CD14-positive monocyte (primary cell): ENCODE measurements around the gene ABCB4. TPM values are rescaled to one million over a fixed set of nuclear protein-coding genes. Genes with fewer than 3 reads are reported as not detected.

Experiments
- DNase-seq, 3 donors: peaks; one replicate each; pipeline ENCODE4 v3.0.0-alpha.2; 2011 to 2022
- H2AFZ ChIP-seq: 2 replicates; pipeline ENCODE4 v1.6.0; 2012; ENCODE audit warnings: mild to moderate bottlenecking, low read depth, low read length, inconsistent platforms; ENCODE audit not compliant: insufficient read depth, poor library complexity, severe bottlenecking
- H3K27ac ChIP-seq, 2 donors: 1 replicate in 1 of 2; 2 replicates in 1 of 2; pipeline ENCODE4 v1.5.1; 2012 to 2013; ENCODE audit warnings: low read length in 2 of 2, control low read depth in 1 of 2, inconsistent platforms in 1 of 2, low read depth in 1 of 2, mild to moderate bottlenecking in 1 of 2
- H3K27me3 ChIP-seq, 2 donors: one replicate each; pipeline versions ENCODE4 v1.6.0 to v1.6.1; 2011 to 2013; ENCODE audit warnings: low read length in 2 of 2; ENCODE audit not compliant: control insufficient read depth in 2 of 2, insufficient read depth in 2 of 2
- H3K36me3 ChIP-seq, 2 donors: replicated peaks in 1 of 2; 1 replicate in 1 of 2; 2 replicates in 1 of 2; pipeline versions ENCODE4 v1.5.1 to v1.6.1; 2012 to 2013; ENCODE audit warnings: low read length in 2 of 2, control low read depth in 1 of 2, inconsistent platforms in 1 of 2, mild to moderate bottlenecking in 1 of 2; ENCODE audit not compliant: insufficient read depth in 2 of 2, control insufficient read depth in 1 of 2
- H3K4me1 ChIP-seq, 2 donors: 1 replicate in 1 of 2; 2 replicates in 1 of 2; pipeline versions ENCODE4 v1.5.1 to v1.6.1; 2012 to 2013; ENCODE audit warnings: low read length in 2 of 2, control low read depth in 1 of 2, inconsistent platforms in 1 of 2, mild to moderate bottlenecking in 1 of 2, moderate library complexity in 1 of 2; ENCODE audit not compliant: insufficient read depth in 2 of 2, control insufficient read depth in 1 of 2
- H3K4me2 ChIP-seq: replicated peaks from 2 replicates; pipeline ENCODE3; 2012; ENCODE audit warnings: low read length, moderate library complexity, mild to moderate bottlenecking; ENCODE audit not compliant: poor library complexity, severe bottlenecking; ENCODE audit errors: extremely low read depth
- H3K4me3 ChIP-seq, 3 experiments: fragments of 200-600 bp in 1 of 3; sonication (generic) in 1 of 3; replicated peaks in 1 of 3; 1 replicate in 2 of 3; 2 replicates in 1 of 3; pipeline ENCODE4 v1.5.1; 2011 to 2013; ENCODE audit warnings: low read length in 3 of 3, mild to moderate bottlenecking in 3 of 3, control low read depth in 2 of 3, low read depth in 2 of 3, inconsistent platforms in 1 of 3, moderate library complexity in 1 of 3
- H3K79me2 ChIP-seq: 2 replicates; pipeline ENCODE4 v1.6.0; 2012; ENCODE audit warnings: mild to moderate bottlenecking, control low read depth, inconsistent platforms, low read length, moderate library complexity; ENCODE audit not compliant: insufficient read depth
- H3K9ac ChIP-seq: 2 replicates; pipeline ENCODE4 v1.6.0; 2017; ENCODE audit warnings: low read length, mild to moderate bottlenecking; ENCODE audit not compliant: insufficient read depth, poor library complexity, severe bottlenecking
- H3K9me3 ChIP-seq, 2 donors: replicated peaks in 1 of 2; 1 replicate in 1 of 2; 2 replicates in 1 of 2; pipeline versions ENCODE4 v1.5.1 to v1.6.1; 2012 to 2013; ENCODE audit warnings: low read length in 2 of 2, control low read depth in 1 of 2; ENCODE audit not compliant: control insufficient read depth in 1 of 2, insufficient read depth in 1 of 2
- H4K20me1 ChIP-seq: 2 replicates; pipeline ENCODE4 v1.6.0; 2012; ENCODE audit warnings: mild to moderate bottlenecking, low read length, control low read depth, moderate library complexity; ENCODE audit not compliant: insufficient read depth
- H3K27ac Mint-ChIP-seq, 7 donors: one replicate each; pipeline ENCODE4 v1.8.0; 2020; ENCODE audit warnings: mild to moderate bottlenecking in 7 of 7, mixed read lengths in 7 of 7, moderate library complexity in 6 of 7, inconsistent platforms in 2 of 7
- H3K27me3 Mint-ChIP-seq, 3 donors: one replicate each; pipeline ENCODE4 v1.8.0; 2021 to 2022; ENCODE audit warnings: low read depth in 3 of 3, mild to moderate bottlenecking in 3 of 3, mixed read lengths in 3 of 3, moderate library complexity in 3 of 3, inconsistent platforms in 1 of 3
- H3K36me3 Mint-ChIP-seq, 2 donors: one replicate each; pipeline ENCODE4 v1.8.0; 2020; ENCODE audit warnings: mixed read lengths in 2 of 2, inconsistent platforms in 1 of 2, mild to moderate bottlenecking in 1 of 2
- H3K4me1 Mint-ChIP-seq: one replicate; pipeline ENCODE4 v1.8.0; 2020; ENCODE audit warnings: mild to moderate bottlenecking, mixed read lengths
- H3K4me3 Mint-ChIP-seq, 2 donors: one replicate each; pipeline ENCODE4 v1.8.0; 2020; ENCODE audit warnings: mild to moderate bottlenecking in 2 of 2, mixed read lengths in 2 of 2, moderate library complexity in 1 of 2
- H3K9me3 Mint-ChIP-seq, 7 donors: one replicate each; pipeline ENCODE4 v1.8.0; 2020 to 2022; ENCODE audit warnings: mixed read lengths in 7 of 7, mild to moderate bottlenecking in 6 of 7, moderate library complexity in 6 of 7, inconsistent platforms in 2 of 7
- WGBS: methylation state at CpG from one replicate; pipeline ENCODE4 v1.1.5; 2013; ENCODE audit warnings: missing lambda C conversion rate; ENCODE audit not compliant: insufficient coverage; 5-methylcytosine and 5-hydroxymethylcytosine counted together
- intact Hi-C, 2 donors: fragments of 100-400 bp; cut with micrococcal nuclease; formaldehyde crosslinking; loops; one replicate each; pipeline versions ENCODE4 v1.15.0 to v1.15.1; 2023
- polyA plus RNA-seq, 3 donors: library from polyadenylated mRNA; depleted of rRNA in 1 of 3; unstranded in 2 of 3; stranded (reverse) in 1 of 3; fragments of 300-500 nt in 2 of 3; fragments of >200 nt in 1 of 3; fragmentation: Illumina TruSeq in 2 of 3; gene quantifications; 1 replicate in 2 of 3; 2 replicates in 1 of 3; pipeline ENCODE4 v1.2.3, GENCODE V29; 2012 to 2021
- TF ChIP-seq, protein P1 (sequence below): fragments of 200-600 bp; IDR thresholded peaks from one replicate; pipeline ENCODE4 v1.8.0; 2022; ENCODE audit warnings: antibody characterized with exemption, mild to moderate bottlenecking

Gene ABCB4
- polyA plus RNA-seq, 3 donors, result 0.09 TPM; not detected in 2

DNA sequence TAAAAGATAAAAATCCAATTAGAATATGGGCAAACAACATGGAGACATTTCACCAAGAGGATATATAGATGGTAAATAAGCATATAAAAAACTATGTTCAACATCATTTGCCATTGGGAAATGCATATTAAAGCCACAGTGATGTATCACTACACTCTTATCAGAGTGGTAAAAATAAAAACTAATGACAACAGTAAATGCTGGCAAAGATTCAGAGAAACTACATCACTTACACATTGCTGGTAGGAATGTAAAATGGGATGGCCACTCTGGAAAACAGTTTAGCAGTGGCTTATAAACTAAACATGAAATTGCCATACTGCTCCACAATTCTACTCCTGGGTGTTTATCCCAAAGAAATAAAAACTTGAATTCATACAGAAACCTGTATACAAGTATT, 70.8 kb downstream of the ABCB4 start:
- H4K20me1 ChIP-seq, result no peaks in the 10 kb centered on the region
- no peak overlapping the region for H3K4me3 ChIP-seq
- Mint-ChIP-seq H3K9me3 (peaks cover 0 to 4% (median 0%) of the 10 kb centered on the region in 7 donors), H3K27me3 (no peaks in the 10 kb centered on the region), H3K36me3 (no peaks in the 10 kb centered on the region), H3K4me1 (no peaks in the 10 kb centered on the region), H3K4me3 (no peak overlapping the region), H3K27ac (no peak overlapping the region)
- no peak overlapping the region for H3K27ac ChIP-seq
- H3K9ac ChIP-seq, result no peak overlapping the region
- no peak overlapping the region for H2AFZ ChIP-seq
- no peaks in the 10 kb centered on the region for H3K27me3 ChIP-seq
- TF ChIP-seq, protein P1, sequence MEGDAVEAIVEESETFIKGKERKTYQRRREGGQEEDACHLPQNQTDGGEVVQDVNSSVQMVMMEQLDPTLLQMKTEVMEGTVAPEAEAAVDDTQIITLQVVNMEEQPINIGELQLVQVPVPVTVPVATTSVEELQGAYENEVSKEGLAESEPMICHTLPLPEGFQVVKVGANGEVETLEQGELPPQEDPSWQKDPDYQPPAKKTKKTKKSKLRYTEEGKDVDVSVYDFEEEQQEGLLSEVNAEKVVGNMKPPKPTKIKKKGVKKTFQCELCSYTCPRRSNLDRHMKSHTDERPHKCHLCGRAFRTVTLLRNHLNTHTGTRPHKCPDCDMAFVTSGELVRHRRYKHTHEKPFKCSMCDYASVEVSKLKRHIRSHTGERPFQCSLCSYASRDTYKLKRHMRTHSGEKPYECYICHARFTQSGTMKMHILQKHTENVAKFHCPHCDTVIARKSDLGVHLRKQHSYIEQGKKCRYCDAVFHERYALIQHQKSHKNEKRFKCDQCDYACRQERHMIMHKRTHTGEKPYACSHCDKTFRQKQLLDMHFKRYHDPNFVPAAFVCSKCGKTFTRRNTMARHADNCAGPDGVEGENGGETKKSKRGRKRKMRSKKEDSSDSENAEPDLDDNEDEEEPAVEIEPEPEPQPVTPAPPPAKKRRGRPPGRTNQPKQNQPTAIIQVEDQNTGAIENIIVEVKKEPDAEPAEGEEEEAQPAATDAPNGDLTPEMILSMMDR, result no peak
- no peaks in the 10 kb centered on the region for H3K36me3 ChIP-seq
- no peaks in the 10 kb centered on the region for H3K9me3 ChIP-seq
- no peaks in the 10 kb centered on the region for H3K4me1 ChIP-seq
- intact Hi-C loops, result no loop called here
- H3K4me2 ChIP-seq, result no peak overlapping the region
- H3K79me2 ChIP-seq, result no peaks in the 10 kb centered on the region
- no peak for DNase-seq

DNA sequence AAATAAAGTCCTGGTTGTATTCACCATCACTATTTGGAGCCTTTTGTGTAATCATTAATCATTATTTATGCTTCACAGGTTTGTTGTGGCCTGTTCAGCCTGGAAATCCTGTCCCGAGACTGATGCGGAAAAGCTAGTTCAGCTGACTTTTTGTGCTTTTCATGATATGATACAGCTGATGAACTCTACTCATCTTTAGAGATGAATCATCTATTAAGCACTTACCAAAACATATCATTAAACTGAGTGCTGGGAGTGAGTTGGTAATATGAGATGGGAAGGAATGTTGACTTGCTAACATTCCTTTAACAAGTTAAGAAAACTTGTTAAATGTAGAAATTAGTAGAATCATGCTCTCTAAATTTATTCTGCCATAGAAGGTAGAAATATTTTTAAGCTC, 77.0 kb downstream of the ABCB4 start:
- H3K27me3 ChIP-seq, result no peaks in the 10 kb centered on the region
- no peak for DNase-seq
- H2AFZ ChIP-seq, result no peak overlapping the region
- H3K4me3 ChIP-seq, result no peak overlapping the region
- no peaks in the 10 kb centered on the region for H3K79me2 ChIP-seq
- no peaks in the 10 kb centered on the region for H4K20me1 ChIP-seq
- intact Hi-C loops, result no loop called here
- no peak overlapping the region for H3K4me2 ChIP-seq
- TF ChIP-seq, protein P1, result no peak
- no peak overlapping the region for H3K27ac ChIP-seq
- Mint-ChIP-seq H3K27ac (no peak overlapping the region), H3K4me1 (no peaks in the 10 kb centered on the region), H3K27me3 (no peaks in the 10 kb centered on the region), H3K9me3 (peaks cover 0 to 3% (median 0%) of the 10 kb centered on the region in 7 donors), H3K4me3 (no peak overlapping the region), H3K36me3 (peaks cover 8% of the 10 kb centered on the region in 2 donors)
- WGBS, result no CpG with 5 or more reads among the region's 2 CpGs
- no peaks in the 10 kb centered on the region for H3K9me3 ChIP-seq
- no peaks in the 10 kb centered on the region for H3K4me1 ChIP-seq
- H3K36me3 ChIP-seq, result peaks cover 0 to 2% of the 10 kb centered on the region in 2 donors
- H3K9ac ChIP-seq, result no peak overlapping the region
